ENCODE results near the gene KIAA0825.
"Not testable (repeated sequence)": the region's sequence is repeated elsewhere in the genome, so short reads cannot be mapped to it uniquely, and the experiment has no call there.

KIAA0825 gene

GRCh38 chr5:94573349-94573748, 45.1 kb downstream of the KIAA0825 start:
- not testable (repeated sequence) for DNase-seq (ENCODE audit: low spot score)

- no peak for DNase-seq (ENCODE audit: low spot score)
These were observed 47.0 kb downstream of the KIAA0825 start for GRCh38 chr5:94571415-94571814.

- no peak for DNase-seq (ENCODE audit: low spot score)
These were observed 53.6 kb downstream of the KIAA0825 start for GRCh38 chr5:94564812-94565211.

- no peak for DNase-seq (ENCODE audit: low spot score)
These were observed 56.0 kb downstream of the KIAA0825 start for GRCh38 chr5:94562327-94562971.

GRCh38 chr5:94558028-94558427, 60.4 kb downstream of the KIAA0825 start:
- DNase-seq (ENCODE audit: low spot score): no peak

- DNase-seq (ENCODE audit: low spot score): no peak
These were observed 66.5 kb downstream of the KIAA0825 start for GRCh38 chr5:94551858-94552257.

GRCh38 chr5:94545870-94546625, 72.4 kb downstream of the KIAA0825 start:
- DNase-seq (ENCODE audit: low spot score): no peak

- DNase-seq (ENCODE audit: low spot score): no peak
These were observed 73.4 kb downstream of the KIAA0825 start for GRCh38 chr5:94544875-94545547.

- DNase-seq (ENCODE audit: low spot score): no peak
These were observed 74.3 kb downstream of the KIAA0825 start for GRCh38 chr5:94544031-94544650.

- DNase-seq (ENCODE audit: low spot score): no peak
These were observed 77.4 kb downstream of the KIAA0825 start for GRCh38 chr5:94540856-94541494.

- DNase-seq (ENCODE audit: low spot score): no peak
These were observed 80.1 kb downstream of the KIAA0825 start for GRCh38 chr5:94538260-94538659.

- no peak for DNase-seq (ENCODE audit: low spot score)
These were observed 91.7 kb downstream of the KIAA0825 start for GRCh38 chr5:94526706-94527105.

- no peak for DNase-seq (ENCODE audit: low spot score)
These were observed 93.3 kb downstream of the KIAA0825 start for GRCh38 chr5:94524841-94525697.

- no peak for DNase-seq (ENCODE audit: low spot score)
These were observed 95.4 kb downstream of the KIAA0825 start for GRCh38 chr5:94523018-94523417.

- DNase-seq (ENCODE audit: low spot score): no peak
These were observed 96.3 kb downstream of the KIAA0825 start for GRCh38 chr5:94522117-94522516.

GRCh38 chr5:94517490-94518488, 100.6 kb downstream of the KIAA0825 start:
- DNase-seq (ENCODE audit: low spot score): no peak

GRCh38 chr5:94516148-94516547, 102.3 kb downstream of the KIAA0825 start:
- DNase-seq (ENCODE audit: low spot score): no peak

- DNase-seq (ENCODE audit: low spot score): no peak
These were observed 109.8 kb downstream of the KIAA0825 start for GRCh38 chr5:94508461-94509148.

- DNase-seq (ENCODE audit: low spot score): no peak
These were observed 112.9 kb downstream of the KIAA0825 start for GRCh38 chr5:94505327-94506068.
